Ovary (tissue), 9 donors: ENCODE data around the gene CD38. TPM values are rescaled to one million over a fixed set of nuclear protein-coding genes. Genes with fewer than 3 reads are reported as not detected.

Experiments used
- DNase-seq, 5 donors: peaks; one replicate each; pipeline ENCODE4 v3.0.0-alpha.2; 2019 to 2020
- H3K27ac ChIP-seq, 2 donors: fragments of 200-600 bp; one replicate each; pipeline versions ENCODE4 v1.5.1 to v1.8.0; 2019 to 2022
- H3K27me3 ChIP-seq: fragments of 200-600 bp; one replicate; pipeline ENCODE4 v1.8.0; 2022
- H3K36me3 ChIP-seq: fragments of 200-600 bp; sonication (generic); one replicate; pipeline ENCODE4 v1.5.1; 2019
- H3K4me1 ChIP-seq: one replicate; pipeline ENCODE4 v1.8.1; 2013; ENCODE audit warnings: mild to moderate bottlenecking, moderate library complexity; ENCODE audit not compliant: insufficient read depth
- H3K4me3 ChIP-seq: fragments of 200-600 bp; sonication (generic); one replicate; pipeline ENCODE4 v1.5.1; 2017
- H3K9me3 ChIP-seq, 2 donors: fragments of 200-600 bp in 1 of 2; sonication (generic) in 1 of 2; one replicate each; pipeline versions ENCODE4 v1.5.1 to v1.8.1; 2013 to 2019; ENCODE audit warnings: mild to moderate bottlenecking in 1 of 2, moderate library complexity in 1 of 2
- EP300 ChIP-seq: sonication (generic); formaldehyde crosslinking; IDR thresholded peaks from one replicate; pipeline ENCODE4 v1.6.1; 2017; ENCODE audit warnings: antibody characterized with exemption
- POLR2A ChIP-seq: fragments of 450-650 bp; IDR thresholded peaks from one replicate; pipeline ENCODE4 v1.6.1; 2017; ENCODE audit warnings: antibody characterized with exemption, mild to moderate bottlenecking, moderate library complexity
- WGBS, 3 donors: extraction: QIAGEN DNeasy Blood & Tissue Kit in 1 of 3; methylation state at CpG; one replicate each; pipeline versions ENCODE4 v1.1.5 to v1.1.7; 2013 to 2017; 5-methylcytosine and 5-hydroxymethylcytosine counted together
- intact Hi-C, 4 donors: fragments of 100-400 bp; cut with DNase I; formaldehyde crosslinking; loops; one replicate each; pipeline versions ENCODE4 v1.11.0 to v1.15.1; 2022 to 2023
- polyA plus RNA-seq, 2 donors: library from polyadenylated mRNA; stranded (reverse); fragments of 200-250 nt in 1 of 2; fragments of 350-450 nt in 1 of 2; fragmentation: Illumina TruSeq in 1 of 2; extraction: RNeasy Lipid Tissue Mini Kit (QIAGEN cat#74804) in 1 of 2; gene quantifications; one replicate each; pipeline ENCODE4 v1.2.3, GENCODE V29; 2013 to 2014
- total RNA-seq, 7 donors: library from RNA; depleted of rRNA in 2 of 7; stranded (reverse); fragments of >200 nt in 2 of 7; fragmentation: NEBNext Ultra II Directional in 3 of 7; extraction: Animal tissue kit (Norgen Biotek cat#: 25700) in 3 of 7; gene quantifications; one replicate each; pipeline versions ENCODE4 v1.1.0 to v1.2.4, GENCODE V29; 2016 to 2023
- TF ChIP-seq, protein P1 (sequence below), 3 donors: fragments of 450-650 bp in 2 of 3; fragments of 200-600 bp in 1 of 3; IDR thresholded peaks; one replicate each; pipeline versions ENCODE4 v1.5.1 to v1.8.0; 2016 to 2022; ENCODE audit warnings: antibody characterized with exemption in 3 of 3, mild to moderate bottlenecking in 1 of 3
- donor health status: DM: no; HTN: no; CAD: no; lungs with moderate emphysema.
- donor health status: DM: no; HTN: no; CAD: no.
- donor health status: Bipolar disorder and iron deficiency.
- donor health status: DM: yes; HTN: yes; CAD: no.
- donor health status: DM: no; HTN: no; CAD: no.
- donor health status: DM: yes; HTN: yes; CAD: no.

The CD38 gene
- total and polyA plus RNA-seq, 9 donors, result 0.23 to 9.5 (median 0.97) TPM

DNA sequence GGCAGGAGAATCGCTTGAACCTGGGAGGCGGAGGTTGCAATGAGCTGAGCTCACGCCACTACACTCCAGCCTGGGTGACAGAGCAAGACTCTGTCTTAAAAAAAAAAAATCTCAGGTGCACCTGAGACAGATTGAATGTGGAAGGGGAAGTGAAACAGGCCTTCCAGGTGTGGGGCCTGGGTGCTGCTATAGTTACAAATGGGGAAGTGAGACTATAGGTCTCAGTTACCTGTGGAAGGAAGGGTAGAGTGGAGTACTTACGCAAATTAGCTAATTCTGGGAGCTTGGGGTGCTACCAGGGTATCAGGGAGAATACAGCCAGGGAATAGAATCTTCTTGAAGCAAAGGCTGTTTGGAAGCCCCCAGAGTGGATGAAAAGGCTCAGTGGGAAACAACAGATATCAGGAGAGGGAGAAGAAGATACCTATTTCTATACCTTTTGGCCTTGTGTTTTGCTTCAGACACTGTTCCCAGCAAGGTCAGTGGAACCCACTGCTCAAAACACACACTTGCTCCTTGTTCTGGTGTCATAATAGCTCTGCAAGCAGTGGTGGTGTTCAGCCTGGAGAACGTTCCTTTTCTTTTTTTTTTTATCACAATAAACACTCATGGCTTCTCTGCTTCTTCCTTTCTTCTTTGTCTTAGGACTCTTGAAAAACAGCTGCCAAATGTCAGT is 7.0 kb downstream of the CD38 start:
- H3K4me1 ChIP-seq, result no peaks in the 10 kb centered on the region
- intact Hi-C loops, result no loop called here

DNA sequence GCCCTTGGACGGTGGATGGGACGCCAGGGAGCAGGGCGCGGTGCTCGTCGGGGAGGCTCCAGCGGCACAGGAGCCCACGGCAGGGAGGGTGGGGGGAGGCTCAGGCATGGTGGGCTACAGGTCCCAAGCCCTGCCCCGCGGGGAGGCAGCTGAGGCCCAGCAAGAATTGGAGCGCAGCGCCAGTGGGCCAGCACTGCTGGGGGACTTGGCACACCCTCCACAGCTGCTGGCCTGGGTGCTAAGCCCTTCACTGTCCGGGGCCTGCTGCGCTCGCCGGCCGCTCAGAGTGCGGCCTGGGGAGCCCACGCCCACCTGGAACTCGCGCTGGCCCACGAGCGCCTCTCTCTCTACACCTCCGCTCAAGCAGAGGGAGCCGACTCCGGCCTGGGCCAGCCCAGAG is 8.6 kb downstream of the CD38 start:
- 91 to 97% (median 97%) methylated on average over 24 to 26 of the region's 26 CpGs for WGBS, 3 donors
- DNase-seq, result no peak
- H3K4me3 ChIP-seq, result no peak overlapping the region
- H3K4me1 ChIP-seq, result no peaks in the 10 kb centered on the region
- H3K36me3 ChIP-seq, result no peaks in the 10 kb centered on the region
- H3K27ac ChIP-seq, result no peak overlapping the region
- intact Hi-C loops, result no loop called here
- TF ChIP-seq, protein P1, sequence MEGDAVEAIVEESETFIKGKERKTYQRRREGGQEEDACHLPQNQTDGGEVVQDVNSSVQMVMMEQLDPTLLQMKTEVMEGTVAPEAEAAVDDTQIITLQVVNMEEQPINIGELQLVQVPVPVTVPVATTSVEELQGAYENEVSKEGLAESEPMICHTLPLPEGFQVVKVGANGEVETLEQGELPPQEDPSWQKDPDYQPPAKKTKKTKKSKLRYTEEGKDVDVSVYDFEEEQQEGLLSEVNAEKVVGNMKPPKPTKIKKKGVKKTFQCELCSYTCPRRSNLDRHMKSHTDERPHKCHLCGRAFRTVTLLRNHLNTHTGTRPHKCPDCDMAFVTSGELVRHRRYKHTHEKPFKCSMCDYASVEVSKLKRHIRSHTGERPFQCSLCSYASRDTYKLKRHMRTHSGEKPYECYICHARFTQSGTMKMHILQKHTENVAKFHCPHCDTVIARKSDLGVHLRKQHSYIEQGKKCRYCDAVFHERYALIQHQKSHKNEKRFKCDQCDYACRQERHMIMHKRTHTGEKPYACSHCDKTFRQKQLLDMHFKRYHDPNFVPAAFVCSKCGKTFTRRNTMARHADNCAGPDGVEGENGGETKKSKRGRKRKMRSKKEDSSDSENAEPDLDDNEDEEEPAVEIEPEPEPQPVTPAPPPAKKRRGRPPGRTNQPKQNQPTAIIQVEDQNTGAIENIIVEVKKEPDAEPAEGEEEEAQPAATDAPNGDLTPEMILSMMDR (IDR thresholded peaks at IDR 0.05), result no peak
- TF ChIP-seq POLR2A (no peak), EP300 (no peak)
- H3K9me3 ChIP-seq, result no peaks in the 10 kb centered on the region
- no peaks in the 10 kb centered on the region for H3K27me3 ChIP-seq

More for the DNA sequence above, 7.0 kb downstream of the CD38 start:
- no peak for DNase-seq
- H3K9me3 ChIP-seq, result no peaks in the 10 kb centered on the region
- no peak overlapping the region for H3K27ac ChIP-seq
- no peak overlapping the region for H3K4me3 ChIP-seq
- H3K36me3 ChIP-seq, result no peaks in the 10 kb centered on the region
- TF ChIP-seq, protein P1 (IDR thresholded peaks at IDR 0.05), result no peak
- TF ChIP-seq POLR2A (no peak), EP300 (no peak)
- 79 to 89% (median 86%) methylated on average over 5 of the region's 5 CpGs for WGBS, 3 donors
- H3K27me3 ChIP-seq, result no peaks in the 10 kb centered on the region

DNA sequence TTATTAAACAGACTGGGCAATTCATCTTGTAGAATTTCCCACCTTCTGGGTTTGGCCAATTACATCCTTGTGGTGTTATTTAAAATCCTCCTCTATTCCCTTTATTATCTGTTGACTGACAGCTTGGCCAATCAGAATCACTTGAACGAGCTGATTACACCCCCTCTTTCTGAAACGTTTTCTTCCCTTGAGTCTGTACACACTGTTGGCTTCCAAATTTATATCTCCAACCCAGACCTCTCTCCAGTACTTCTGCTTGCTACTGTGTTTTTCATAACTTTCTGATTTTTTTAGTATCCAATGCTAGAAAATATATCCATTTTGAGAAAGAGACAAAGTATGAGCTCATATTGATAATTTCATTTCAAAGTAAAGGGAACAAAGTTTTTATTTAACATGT is 14.8 kb downstream of the CD38 start:
- Histone ChIP-seq H3K4me1 (no peaks in the 10 kb centered on the region), H3K9me3 (no peaks in the 10 kb centered on the region), H3K27ac (no peak overlapping the region), H3K27me3 (no peaks in the 10 kb centered on the region), H3K36me3 (no peaks in the 10 kb centered on the region), H3K4me3 (no peak overlapping the region)
- TF ChIP-seq POLR2A, result no peak
- TF ChIP-seq EP300, result no peak
- TF ChIP-seq, protein P1 (IDR thresholded peaks at IDR 0.05), result no peak
- intact Hi-C loops, result loop anchor here in 1 of 4 donors (5.0 kb wide), 1 partner anchor 1769 kb away; no protein-coding TSS in a partner anchor
- WGBS, 3 donors, result 14 to 25% (median 17%) methylated on average over 2 of the region's 2 CpGs
- DNase-seq, result no peak

DNA sequence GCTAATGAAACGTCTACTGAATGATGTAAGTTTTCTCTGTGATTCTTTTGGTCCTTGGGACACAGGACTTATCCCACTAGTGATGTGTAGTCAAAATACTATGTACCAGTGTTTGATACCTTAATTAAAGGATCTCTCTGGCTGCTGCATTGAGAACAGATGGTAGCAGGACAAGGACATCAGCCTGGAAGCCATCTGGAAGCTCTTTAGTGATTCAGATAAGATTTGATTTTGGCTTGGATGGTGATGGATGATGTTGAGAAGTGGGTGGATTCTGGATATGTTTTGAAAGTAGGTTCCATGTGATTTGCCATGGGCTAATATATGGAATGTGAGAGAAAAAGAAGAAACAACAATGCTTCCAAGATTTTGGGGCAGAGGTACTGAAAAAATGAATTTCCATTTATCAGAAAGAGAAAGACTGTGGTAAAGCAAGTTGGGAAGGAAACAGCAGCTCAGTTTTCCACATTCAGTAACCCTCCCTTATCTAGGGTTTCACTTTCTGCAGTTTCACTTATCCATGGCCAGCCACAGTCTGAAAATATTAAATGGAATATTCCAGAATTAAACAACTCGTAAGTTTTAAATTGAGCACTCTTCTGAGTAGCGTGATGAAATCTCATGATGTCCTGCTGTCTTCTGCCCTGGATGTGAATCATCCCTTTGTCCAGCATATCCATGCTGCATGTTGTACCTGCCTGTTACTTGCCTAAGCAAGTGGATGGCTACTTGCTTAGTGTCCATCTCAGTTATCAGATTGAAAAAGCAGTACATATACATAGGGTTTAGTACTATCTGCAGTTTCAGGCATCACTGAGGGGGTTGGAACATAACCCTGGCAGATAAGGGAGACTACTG is 15.6 kb downstream of the CD38 start:
- H3K27ac ChIP-seq, result no peak overlapping the region
- H3K27me3 ChIP-seq, result no peaks in the 10 kb centered on the region
- no peaks in the 10 kb centered on the region for H3K36me3 ChIP-seq
- no peaks in the 10 kb centered on the region for H3K9me3 ChIP-seq
- no peak for DNase-seq
- WGBS, 3 donors, result 66 to 77% (median 72%) methylated on average over 3 of the region's 3 CpGs
- no peak overlapping the region for H3K4me3 ChIP-seq
- intact Hi-C loops, result loop anchor here in 1 of 4 donors (5.0 kb wide), 1 partner anchor 1769 kb away; no protein-coding TSS in a partner anchor
- no peak for TF ChIP-seq EP300
- TF ChIP-seq, protein P1 (IDR thresholded peaks at IDR 0.05), result no peak
- TF ChIP-seq POLR2A, result no peak
- H3K4me1 ChIP-seq, result no peaks in the 10 kb centered on the region
